Stimulated activated CD4-positive, alpha-beta T cell treated with anti-CD3 and anti-CD28 coated beads, Interleukin-12 subunit alpha, Interleukin-12 subunit beta, amount 100 ng/mL, for 24 hours (primary cell): ENCODE measurements around the gene NUFIP2.
"Not testable (repeated sequence)": the region's sequence is repeated elsewhere in the genome, so short reads cannot be mapped to it uniquely, and the experiment has no call there.

Experiments
- DNase-seq, 2 experiments: peaks; one replicate each; pipeline ENCODE4 v3.0.0-alpha.2; 2020; ENCODE audit warnings: low read depth in 2 of 2

NUFIP2 gene

DNA sequence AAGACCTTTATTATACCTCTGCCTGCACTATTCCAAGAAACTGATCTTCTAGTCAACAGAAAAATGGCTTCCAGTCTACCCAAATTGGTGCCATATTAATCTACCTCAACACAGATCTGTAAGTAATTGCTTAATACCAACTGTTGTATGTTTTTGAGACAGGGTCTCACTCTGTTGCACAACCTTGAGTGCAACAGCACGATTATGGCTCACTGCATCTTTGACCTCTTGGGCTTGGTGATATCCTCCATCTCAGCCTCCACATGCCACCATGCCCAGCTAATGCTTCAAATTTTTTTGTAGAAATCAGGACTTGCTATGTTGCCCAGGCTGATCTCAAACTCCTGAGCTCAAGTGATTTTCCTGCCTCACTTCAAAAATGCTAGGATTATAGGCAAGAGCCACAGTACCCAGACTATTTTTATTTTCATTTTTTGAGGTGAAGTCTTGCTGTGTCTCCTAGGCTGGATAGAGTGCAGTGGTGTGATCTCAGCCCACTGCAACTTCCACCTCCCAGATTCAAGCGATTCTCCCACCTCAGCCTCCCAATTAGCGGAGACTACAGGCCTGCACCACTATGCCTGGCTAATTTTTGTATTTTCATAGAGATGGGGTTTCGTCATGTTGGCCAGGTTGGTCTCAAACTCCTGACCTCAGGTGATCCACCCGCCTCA lies 14.4 kb downstream of the NUFIP2 start:
- DNase-seq: no peak

DNA sequence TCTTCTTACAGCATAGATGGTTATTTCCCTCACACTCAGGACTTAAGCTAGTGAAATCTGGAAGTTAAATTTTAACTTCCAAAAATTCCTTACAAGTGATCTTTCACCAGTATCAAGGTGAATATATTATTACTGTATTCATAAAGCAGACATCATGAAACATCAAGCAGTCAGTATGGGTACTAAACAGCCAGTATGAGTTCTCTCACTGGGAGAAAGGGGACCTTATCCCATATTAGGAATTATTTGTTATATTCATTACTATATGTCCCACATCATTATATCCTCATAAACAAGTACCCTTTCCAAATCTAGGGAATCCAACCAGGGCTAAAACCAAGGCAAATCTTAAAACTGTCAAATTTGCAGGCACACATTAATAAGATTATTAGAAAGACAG lies 15.3 kb downstream of the NUFIP2 start:
- DNase-seq: no peak

DNA sequence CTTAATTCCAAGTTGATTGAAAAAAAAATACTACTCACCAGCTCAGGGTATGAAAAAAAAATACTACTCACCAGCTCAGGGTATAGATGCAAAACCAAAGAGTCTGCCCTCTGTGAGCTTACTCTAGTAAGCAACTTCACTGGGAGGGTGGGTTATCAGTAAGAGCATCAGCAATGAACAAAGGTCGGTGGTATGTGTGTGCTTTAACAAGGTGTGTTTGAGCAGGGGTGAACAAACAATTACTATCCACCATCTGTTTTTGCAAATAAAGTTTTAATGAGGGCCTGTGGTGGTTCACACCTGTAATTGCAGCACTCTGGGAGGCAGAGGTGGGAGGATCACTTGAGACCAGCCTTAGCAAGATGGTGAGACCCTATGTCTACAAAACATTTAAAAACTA lies 20.0 kb downstream of the NUFIP2 start:
- DNase-seq: no peak

DNA sequence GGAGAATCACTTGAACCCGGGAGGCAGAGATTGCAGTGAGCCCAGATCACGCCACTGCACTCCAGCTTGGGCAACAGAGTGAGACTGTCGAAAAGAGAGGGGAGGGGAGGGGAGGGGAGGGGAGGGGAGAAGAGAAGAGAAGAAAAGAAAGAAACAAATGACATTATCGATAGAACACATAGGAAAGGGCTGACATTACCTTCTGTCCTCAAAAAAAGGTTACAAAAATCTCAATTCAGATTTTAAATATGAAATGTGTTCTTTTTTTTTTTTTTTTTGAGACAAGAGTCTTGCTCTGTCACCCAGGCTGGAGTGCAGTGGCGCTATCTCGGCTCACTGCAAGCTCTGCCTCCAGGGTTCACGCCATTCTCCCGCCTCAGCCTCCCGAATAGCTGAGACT lies 22.0 kb downstream of the NUFIP2 start:
- DNase-seq: not testable (repeated sequence)

DNA sequence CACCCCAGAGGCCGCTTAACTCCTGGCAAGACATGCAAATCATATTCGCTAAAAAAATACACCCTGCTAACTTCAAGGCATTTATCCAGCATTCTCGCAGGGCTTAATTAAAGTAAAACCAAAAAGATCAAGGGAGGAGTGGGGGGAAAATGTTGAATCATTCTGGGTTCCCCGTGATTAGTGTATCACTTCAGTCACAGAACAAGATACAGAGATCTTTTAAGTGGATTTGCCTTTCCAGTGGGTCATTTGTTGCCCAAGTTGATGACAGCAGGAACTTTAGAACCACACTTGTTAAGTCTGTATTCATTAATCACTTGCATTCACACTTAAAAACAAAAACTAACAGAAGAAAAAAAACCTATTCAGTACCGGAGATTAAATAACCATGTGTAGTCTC lies 30.0 kb downstream of the NUFIP2 start:
- no peak for DNase-seq

DNA sequence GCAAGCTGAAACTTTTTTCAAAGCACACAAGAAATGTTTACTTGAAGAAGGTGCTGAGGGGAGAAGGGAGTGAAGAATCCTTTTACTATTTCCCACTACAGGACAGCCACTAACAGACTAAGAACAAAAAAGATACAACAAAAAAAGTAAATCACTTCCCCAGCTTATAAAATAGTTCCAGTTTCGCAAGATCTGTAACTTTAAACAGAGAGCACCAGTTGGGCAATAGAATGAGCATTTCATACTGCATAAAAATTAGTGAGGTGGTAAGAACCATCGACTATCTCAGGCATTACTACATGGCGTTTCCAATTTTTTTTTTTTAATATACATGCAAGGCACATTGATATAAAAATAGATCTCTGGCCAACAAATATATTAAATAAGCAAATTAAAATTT lies 36.2 kb downstream of the NUFIP2 start:
- DNase-seq: no peak

DNA sequence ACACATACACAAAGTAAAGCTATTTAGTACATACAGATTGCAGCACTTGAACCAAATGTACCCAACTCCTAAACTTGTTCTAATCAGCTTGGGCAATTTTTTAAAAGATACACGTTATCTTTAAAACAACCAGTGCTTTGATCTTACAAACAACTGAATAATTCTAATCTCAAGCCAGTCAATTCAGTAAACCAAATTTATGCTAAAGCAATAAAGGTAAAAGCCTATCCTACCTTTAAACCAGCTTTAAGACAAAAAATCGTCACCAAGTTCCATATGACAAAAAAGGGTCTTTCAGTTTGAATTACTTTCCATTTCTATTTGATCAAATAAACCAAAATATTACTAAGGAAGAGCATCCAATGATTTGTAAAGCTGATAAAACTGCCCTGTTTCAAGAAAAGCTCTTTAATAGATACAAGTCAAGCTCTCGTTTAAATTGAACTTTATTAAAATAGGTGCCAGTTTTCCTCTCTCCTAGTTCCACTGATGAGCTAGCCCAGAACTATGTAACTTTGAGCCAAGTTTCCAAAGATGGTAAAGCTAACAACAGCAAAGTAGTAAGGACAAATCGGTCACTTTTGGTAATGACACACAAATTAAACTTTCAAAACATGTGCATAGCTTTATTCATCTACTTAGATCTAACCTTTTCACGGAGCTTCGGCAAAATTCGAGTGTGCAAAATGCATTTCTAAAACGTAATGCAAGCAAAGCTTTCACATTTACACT lies 37.0 kb downstream of the NUFIP2 start:
- DNase-seq: no peak

DNA sequence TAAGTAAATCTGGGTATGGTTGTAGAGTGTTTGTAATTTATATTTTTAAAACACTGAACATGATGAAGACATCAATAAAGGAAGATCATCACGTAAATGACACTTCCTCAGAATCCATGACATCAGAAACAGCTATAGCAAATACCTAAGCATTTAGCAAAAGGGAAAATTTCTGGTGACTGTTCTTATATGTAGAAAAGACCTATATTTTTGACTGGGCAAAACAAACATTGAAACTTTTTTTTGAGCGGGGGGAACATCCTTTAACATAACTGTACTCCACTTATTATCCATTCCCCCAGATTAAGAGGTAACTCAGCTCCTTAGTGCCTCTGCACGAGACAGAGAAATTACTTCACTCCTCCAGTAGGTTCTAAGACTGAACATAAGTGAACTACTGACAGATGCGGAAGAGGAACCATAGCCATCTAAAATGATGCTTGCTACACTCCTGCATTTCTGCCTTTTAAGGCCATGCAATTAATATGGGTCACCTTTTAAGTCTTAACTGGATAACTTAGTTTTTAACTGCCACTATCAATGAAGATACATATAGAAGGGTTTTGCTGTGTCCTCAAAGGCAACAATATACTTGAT lies 37.9 kb downstream of the NUFIP2 start:
- DNase-seq: no peak

DNA sequence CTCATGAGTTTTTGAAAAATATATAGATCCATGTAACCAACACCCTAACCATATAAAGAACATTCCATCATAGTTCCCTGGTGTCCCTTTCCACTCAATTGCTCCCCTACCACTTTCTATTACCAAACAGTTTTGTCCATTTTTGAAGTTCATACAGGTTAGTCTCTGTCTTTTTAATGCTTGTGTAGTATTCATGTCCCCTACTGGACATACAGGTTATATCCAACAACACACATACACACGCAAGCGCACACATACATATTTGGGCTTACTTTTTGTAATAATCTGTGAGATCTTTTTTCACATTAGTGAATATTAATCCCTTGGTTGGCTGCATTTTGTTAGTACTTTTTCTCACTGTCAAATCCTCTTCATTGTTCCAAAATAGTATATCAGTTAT lies 40.9 kb downstream of the NUFIP2 start:
- DNase-seq: no peak

DNA sequence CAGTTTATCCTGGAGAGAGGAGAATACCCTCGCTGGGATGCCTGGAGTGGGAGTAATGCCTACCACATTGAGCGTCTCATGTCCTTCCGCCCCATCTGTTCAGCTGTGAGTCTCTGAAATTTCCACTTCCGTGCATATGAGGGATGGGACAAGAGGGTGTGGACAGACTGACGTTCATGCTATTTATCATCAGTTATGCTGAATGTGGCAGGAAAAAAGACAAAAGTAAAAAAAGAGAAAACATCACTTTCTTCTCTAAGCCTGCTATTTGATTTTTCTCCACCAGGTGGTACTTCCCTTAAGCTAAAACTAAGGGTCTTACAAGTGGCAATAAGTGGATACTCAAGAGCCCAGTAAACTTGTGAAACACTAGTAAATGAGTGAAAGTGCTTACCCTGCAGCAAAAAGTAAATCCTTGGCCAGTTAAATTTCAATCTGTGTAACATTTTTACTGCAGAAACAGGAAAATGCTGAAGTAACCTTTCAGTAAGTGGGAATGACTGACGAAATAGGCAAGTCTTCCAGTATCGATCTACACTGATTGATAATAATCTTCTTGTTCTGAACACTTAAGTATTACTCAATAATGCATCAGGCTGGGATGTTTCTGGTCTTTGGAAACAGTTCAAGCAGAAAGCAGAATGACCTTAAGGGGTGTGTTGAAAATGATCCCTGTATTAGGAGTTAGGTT lies 41.7 kb downstream of the NUFIP2 start:
- no peak for DNase-seq

DNA sequence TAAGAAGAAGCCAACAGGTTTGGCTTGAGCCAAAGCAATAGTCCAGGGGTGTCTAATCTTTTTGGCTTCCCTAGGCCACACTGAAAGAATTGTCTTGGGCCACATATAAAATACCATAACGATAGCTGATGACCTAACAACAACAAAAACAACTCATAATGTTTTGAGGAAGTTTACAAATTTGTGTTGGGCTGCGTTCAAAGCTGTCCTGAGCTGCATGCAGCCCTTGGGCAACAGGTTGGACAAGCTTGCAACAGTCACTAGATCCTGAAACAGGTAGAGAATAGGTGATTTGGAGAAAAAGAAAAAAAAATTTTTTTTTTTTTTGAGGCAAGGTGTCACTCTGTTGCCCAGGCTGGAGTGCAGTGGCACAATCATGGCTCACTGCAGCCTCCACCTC lies 42.8 kb downstream of the NUFIP2 start:
- no peak for DNase-seq

DNA sequence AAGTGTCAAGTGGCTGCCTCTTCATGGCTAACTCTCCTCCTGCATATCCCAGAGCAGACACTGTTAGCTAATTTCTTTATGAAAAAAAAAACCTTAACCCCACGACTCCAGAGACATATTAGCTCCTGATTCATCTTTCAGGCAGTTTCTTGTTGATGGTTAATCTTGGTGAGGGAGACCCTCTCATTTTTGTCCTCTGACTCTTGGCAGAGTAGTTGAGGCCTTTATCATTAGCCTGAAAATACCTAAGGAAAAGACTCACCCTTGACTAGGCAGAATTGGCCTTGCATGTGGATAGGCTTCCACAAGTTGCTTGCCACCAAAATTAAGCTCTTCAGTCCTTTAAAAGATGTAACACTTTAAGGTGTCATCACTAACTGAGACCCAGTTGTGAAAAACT lies 43.3 kb downstream of the NUFIP2 start:
- DNase-seq: no peak

DNA sequence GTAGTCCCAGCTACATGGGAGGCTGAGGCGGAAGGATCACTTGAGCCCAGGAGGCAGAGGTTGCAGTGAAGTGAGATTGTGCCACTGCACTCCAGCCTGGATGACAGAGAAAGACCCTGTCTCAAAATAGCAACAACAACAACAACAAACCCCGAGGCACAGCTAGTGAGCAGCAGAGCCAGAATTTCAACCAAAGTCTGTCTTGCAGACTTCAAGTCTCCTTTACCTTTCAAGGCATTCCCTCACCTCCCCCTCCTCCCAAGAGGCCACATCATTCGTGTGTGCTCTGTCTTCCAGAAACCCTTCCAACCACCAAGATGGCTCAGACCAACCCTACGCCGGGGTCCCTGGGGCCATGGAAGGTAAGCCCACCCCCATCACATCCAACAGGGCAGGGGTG lies 45.1 kb downstream of the NUFIP2 start:
- no peak for DNase-seq

DNA sequence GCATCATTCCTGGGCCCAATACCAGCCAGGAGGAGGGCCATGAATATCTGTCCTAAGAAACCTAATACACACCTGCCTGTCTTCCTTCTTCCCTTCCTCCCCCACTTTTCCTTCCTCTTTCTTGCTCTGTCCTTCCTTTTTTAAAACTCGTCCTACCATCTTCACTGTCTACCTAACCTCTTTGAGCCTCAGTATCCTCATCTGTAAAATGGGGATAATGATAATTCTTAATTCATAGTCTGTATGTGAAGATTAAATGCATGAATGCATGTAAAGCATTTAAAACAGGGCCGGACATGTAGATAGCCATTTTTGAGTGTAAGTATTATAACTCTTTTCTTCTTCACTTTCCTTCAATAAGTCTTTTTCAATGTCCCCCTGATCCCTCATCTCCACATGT lies 46.7 kb downstream of the NUFIP2 start:
- no peak for DNase-seq

DNA sequence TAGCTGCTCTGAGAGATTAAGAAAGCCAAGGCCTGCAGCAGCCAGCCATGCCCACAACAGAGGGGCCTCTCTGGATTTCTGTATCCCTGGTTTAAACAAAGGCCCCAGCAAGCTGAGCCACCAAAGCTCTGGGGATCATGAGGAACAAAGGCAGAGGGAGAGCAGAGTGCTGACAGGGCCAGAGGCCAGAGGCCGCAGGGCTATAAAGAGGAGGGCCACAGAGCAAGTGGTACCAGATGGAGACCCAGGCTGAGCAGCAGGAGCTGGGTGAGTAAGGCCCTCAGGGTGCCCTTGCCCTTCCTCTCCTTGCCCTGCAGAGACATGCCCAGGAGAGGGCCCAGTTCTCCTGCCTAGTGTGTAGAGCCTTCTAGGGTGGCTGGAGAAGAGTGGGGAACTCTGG lies 47.3 kb downstream of the NUFIP2 start, which contains the start of gene CRYBA1:
Gene CRYBA1, plus strand, starts transcription at position 232 of the 400 bp plus-strand sequence. Its CDS starts 5 bp downstream, at position 237.
- no peak for DNase-seq

DNA sequence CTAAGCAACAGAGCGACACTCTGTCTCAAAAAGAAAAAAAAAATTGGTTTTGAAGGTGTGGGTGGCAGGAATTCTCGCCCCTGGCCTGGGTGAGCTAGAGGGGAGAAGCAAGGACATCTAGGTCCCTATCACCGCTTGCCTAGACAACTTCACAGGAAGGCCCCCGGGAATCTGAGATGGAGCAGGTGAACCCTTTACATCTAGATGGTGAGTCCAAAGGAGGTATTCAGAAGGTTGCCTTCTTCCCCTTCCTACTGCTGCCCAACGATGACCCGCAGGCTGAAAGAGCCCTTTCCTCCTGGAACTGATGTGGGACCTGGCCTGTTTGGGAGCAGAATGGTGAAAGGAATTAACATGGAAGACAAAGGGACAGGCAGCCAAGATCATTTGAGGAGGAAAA lies 48.5 kb downstream of the NUFIP2 start:
- no peak for DNase-seq

DNA sequence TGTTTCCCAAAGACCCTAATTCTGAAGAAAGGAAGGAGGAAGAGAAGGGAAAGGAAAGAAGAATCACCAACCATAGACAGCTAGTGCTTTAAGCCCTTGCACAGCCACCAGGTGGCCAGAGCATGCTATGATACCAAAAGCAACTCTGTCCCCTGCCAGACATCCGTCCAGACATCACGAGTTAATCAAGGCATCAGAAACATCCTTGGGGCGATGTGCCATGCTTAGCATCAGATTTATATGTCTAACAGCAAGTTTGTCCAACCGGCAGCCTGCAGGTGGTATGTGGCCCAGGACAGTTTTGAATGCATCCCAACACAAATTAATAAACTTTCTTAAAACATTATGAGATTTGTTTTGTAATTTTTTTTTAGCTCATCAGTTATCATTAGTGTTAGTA lies 50.2 kb downstream of the NUFIP2 start:
- DNase-seq: no peak

DNA sequence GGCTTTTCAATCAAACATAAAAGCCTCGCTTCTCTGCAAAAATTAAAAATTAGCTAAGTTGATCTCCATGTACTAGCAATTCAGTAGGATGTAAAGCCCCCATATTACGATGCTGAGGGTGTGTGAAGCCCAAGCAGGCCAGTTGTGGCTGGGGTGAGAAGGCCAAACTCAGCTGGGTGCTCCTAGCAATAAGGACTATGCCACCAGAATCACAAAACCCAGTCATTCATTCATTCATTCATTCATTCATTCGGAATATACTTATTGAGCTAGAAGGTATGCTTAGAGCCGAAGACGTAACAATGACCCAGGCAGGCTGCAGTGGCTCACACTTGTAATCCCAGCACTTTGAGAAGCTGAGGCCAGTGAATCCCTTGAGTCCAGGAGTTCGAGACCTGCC lies 51.2 kb downstream of the NUFIP2 start:
- no peak for DNase-seq

DNA sequence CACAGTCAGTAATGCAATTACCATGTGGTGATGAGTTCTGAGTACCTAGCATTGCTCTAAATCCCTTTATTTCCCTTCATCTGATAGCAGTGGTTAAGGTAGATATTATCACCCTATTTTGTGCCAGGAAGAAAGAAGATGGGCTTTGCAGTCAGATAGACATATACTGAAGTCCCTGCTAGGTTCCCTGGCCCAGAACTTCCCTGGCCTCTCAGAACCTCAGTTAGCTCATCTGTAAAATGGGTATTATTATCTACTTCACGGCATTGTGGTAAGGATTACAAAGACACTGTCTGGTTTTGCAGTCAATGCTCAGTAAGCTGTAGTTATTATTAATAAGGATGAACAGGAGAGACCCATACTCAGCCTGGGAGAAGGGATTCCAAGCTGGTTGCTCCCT lies 51.9 kb downstream of the NUFIP2 start:
- DNase-seq: no peak

DNA sequence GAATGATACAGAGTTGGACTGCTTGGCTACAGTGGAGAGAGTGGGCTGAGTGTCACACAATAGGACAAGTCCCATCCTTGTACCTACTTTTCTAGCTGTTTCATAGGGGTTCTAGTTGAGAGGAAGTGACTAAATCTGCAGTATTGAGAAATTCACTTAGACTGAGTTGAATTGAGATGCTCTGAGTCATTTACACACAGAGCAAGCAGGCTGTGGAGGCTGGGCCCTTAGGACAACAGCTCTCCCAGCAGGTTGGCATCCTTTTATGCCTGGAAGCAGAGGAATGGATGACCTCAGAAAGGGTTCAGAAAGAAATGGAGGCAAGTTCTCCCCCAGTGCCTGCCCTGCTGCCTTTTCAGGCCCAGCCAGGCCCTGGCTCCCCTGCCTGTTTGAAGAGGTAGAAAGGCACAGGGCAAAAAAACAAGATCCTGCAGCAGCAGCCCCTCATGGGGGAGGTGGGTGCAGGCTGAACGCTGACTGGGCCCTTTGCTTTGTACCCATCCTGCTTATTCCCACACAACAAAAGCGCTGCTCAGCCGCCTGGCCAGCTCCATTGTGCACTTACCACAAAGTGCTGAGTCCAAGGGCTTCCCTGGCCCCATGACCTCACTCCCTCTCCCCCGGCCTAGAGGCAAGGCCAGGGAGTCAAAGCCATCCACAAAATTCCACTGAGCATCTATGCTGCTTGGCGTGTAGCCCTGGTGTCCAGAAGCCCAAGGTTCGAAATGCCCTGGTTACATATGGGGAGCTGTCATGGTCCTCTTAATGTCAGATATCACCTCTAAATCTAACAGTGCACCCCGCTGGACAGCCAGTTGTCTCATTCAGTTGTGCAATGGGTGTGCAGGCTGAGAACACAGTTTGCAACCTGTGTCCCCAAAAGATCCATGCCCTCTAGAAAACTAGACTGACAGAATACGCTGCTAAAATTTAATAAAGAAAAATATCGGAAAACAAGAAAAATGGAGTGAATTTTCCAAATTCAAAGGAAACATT lies 52.7 kb downstream of the NUFIP2 start:
- DNase-seq: no peak

DNA sequence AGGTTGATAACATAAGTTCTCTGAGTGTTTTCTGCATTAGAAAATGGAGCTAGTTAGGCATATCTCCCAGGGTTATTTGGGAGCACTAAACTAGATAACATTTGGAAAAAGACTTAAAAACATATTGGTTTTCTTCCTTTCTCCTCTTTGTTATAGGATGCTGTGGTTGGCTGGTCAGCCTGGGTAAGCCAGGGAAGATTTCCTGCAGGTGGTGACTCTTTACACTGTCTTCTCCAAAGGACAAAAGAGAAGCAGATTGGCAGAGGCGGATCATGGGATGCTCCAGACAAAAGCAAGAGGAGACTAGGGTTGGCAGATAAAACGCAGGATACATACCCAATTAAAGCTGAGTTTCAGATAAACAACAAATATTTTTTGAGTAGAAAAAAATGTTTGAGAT lies 53.5 kb downstream of the NUFIP2 start:
- DNase-seq: no peak
